HepG2 (cell line): ENCODE measurements around the gene GIPC2. TPM values are rescaled to one million over a fixed set of nuclear protein-coding genes. Genes with fewer than 3 reads are reported as not detected.
A peak's percentile ranks its signal among the peaks of the same experiment; 100 is the strongest.

Experiments
- ATAC-seq: fragments of 200-7000 bp; cut with Tn5 transposase; 3 replicates; pipeline ENCODE4 v1.9.1; 2020; ENCODE audit warnings: mild to moderate bottlenecking, moderate library complexity
- BruUV-seq: library from RNA; stranded (reverse); fragments of 400-500 nt; replicated peaks from 2 replicates; lab custom pipeline; 2021; lab: Mats Ljungman, UMichigan
- CTCF ChIA-PET: fragments of 300-600 bp; formaldehyde crosslinking; extraction: SDS; loops from one replicate; lab custom pipeline; 2021; ENCODE audit warnings: low total read pairs, inconsistent platforms, low intra/inter-chr PET ratio; lab: Yijun Ruan, JAX
- POLR2A ChIA-PET: fragments of 350-600 bp; sonication (Branson Sonifier 250); formaldehyde crosslinking; loops from one replicate; lab custom pipeline; 2020; ENCODE audit warnings: antibody characterized with exemption, inconsistent platforms; lab: Yijun Ruan, JAX
- DNase-seq: peaks from one replicate; pipeline ENCODE4 v3.0.0-alpha.2; 2015; ENCODE audit warnings: low spot score
- FAIRE-seq: peaks from 3 replicates; lab custom pipeline; 2011; peaks lifted over from hg19 to GRCh38; lab: Jason Lieb, UNC
- H2AFZ ChIP-seq: one replicate; pipeline ENCODE4 v1.6.1; 2011; ENCODE audit warnings: low read length, inconsistent platforms
- H3K27ac ChIP-seq: fragments of 300-600 bp; 3 replicates; pipeline ENCODE4 v1.8.0; 2011; ENCODE audit warnings: mixed run types, mild to moderate bottlenecking, mixed read lengths, low read length, inconsistent platforms; ENCODE audit not compliant: insufficient read depth; ENCODE audit errors: extremely low read length
- H3K27me3 ChIP-seq, 2 experiments: fragments of 200-600 bp in 1 of 2; 2 replicates in 1 of 2; 3 replicates in 1 of 2; pipeline versions ENCODE4 v1.6.0 to v1.8.0; 2011; ENCODE audit warnings: low read length in 2 of 2, mild to moderate bottlenecking in 2 of 2, moderate library complexity in 2 of 2, inconsistent platforms in 1 of 2; ENCODE audit not compliant: insufficient read depth in 2 of 2, control insufficient read depth in 1 of 2
- H3K36me3 ChIP-seq, 2 experiments: fragments of 200-600 bp in 1 of 2; replicated peaks in 1 of 2; 2 replicates in 1 of 2; 3 replicates in 1 of 2; pipeline versions ENCODE4 v1.5.1 to v1.8.0; 2011; ENCODE audit warnings: low read length in 2 of 2, inconsistent platforms in 1 of 2; ENCODE audit not compliant: insufficient read depth in 2 of 2, control insufficient read depth in 1 of 2
- H3K4me1 ChIP-seq: 2 replicates; pipeline ENCODE4 v1.5.1; 2012; ENCODE audit warnings: low read length, inconsistent platforms; ENCODE audit not compliant: insufficient read depth
- H3K4me2 ChIP-seq: 2 replicates; pipeline ENCODE4 v1.6.0; 2011; ENCODE audit warnings: low read depth, low read length, inconsistent platforms
- H3K4me3 ChIP-seq, 3 experiments: fragments of 200-600 bp in 1 of 3; sonication (generic), shearing (Covaris generic) in 1 of 3; replicated peaks in 1 of 3; 2 replicates each; pipeline ENCODE4 v1.5.1; 2011 to 2016; ENCODE audit warnings: low read length in 3 of 3, inconsistent platforms in 2 of 3, low read depth in 2 of 3, mild to moderate bottlenecking in 2 of 3, control low read depth in 1 of 3, mixed read lengths in 1 of 3; ENCODE audit not compliant: insufficient read depth in 1 of 3
- H3K79me2 ChIP-seq: one replicate; pipeline ENCODE4 v1.6.1; 2011; ENCODE audit warnings: low read length, inconsistent platforms; ENCODE audit not compliant: insufficient read depth
- H3K9ac ChIP-seq: 2 replicates; pipeline ENCODE4 v1.6.0; 2011; ENCODE audit warnings: mild to moderate bottlenecking, low read depth, low read length, inconsistent platforms; ENCODE audit not compliant: insufficient read depth
- H3K9me3 ChIP-seq: 2 replicates; pipeline ENCODE4 v1.5.1; 2012; ENCODE audit warnings: mild to moderate bottlenecking, low read length
- H4K20me1 ChIP-seq: 2 replicates; pipeline ENCODE4 v1.6.0; 2011; ENCODE audit warnings: inconsistent platforms, mild to moderate bottlenecking, low read length, moderate library complexity; ENCODE audit not compliant: insufficient read depth
- CC2D1A ChIP-seq: sonication (generic); formaldehyde crosslinking; IDR thresholded peaks from 2 replicates; pipeline ENCODE4 v1.8.1; 2023; ENCODE audit warnings: mild to moderate bottlenecking, missing genetic modification reagents
- CEBPB ChIP-seq: IDR thresholded peaks from 2 replicates; pipeline ENCODE4 v1.6.1; 2011; ENCODE audit warnings: low read depth, low read length, improper control_type of control experiment, borderline replicate concordance
- KLF9 ChIP-seq: IDR thresholded peaks from 2 replicates; pipeline ENCODE4 v1.6.1; 2016; ENCODE audit warnings: low read depth
- MTA1 ChIP-seq: sonication (generic); formaldehyde crosslinking; IDR thresholded peaks from 2 replicates; pipeline ENCODE4 v1.4.0; 2020; ENCODE audit warnings: missing genetic modification reagents, mild to moderate bottlenecking, borderline replicate concordance
- MTF1 ChIP-seq: sonication (generic); formaldehyde crosslinking; IDR thresholded peaks from 2 replicates; pipeline ENCODE4 v1.5.0; 2020; ENCODE audit warnings: missing genetic modification reagents
- YY1 ChIP-seq: IDR thresholded peaks from 2 replicates; pipeline ENCODE4 v1.6.1; 2011; ENCODE audit warnings: low read length, low read depth, moderate library complexity, mild to moderate bottlenecking; ENCODE audit not compliant: insufficient read depth, insufficient replicate concordance
- ZNF264 ChIP-seq: sonication (generic); formaldehyde crosslinking; IDR thresholded peaks from 2 replicates; pipeline ENCODE4 v1.4.0; 2020; ENCODE audit warnings: missing genetic modification reagents
- ZNF354B ChIP-seq: sonication (generic); formaldehyde crosslinking; IDR thresholded peaks from 2 replicates; pipeline ENCODE4 v1.8.0; 2022; ENCODE audit warnings: mild to moderate bottlenecking, missing genetic modification reagents
- ZNF607 ChIP-seq: sonication (generic); formaldehyde crosslinking; IDR thresholded peaks from 2 replicates; pipeline ENCODE4 v1.5.1; 2020; ENCODE audit warnings: missing genetic modification reagents, mild to moderate bottlenecking, borderline replicate concordance
- ZNF713 ChIP-seq: sonication (generic); formaldehyde crosslinking; IDR thresholded peaks from 2 replicates; pipeline ENCODE4 v1.4.0; 2020; ENCODE audit warnings: mild to moderate bottlenecking, missing genetic modification reagents
- WGBS: methylation state at CpG from one replicate; pipeline ENCODE4 v1.1.6; 2017; ENCODE audit warnings: low lambda C conversion rate; 5-methylcytosine and 5-hydroxymethylcytosine counted together
- in situ Hi-C: cut with HindIII; loops from 2 replicates; pipeline ENCODE4 v1.10.0; 2017; ENCODE audit warnings: low pct_unique_long_range_greater_than_20kb; ENCODE audit not compliant: extremely low pct_ligation_motif_present
- intact Hi-C: fragments of 100-400 bp; cut with micrococcal nuclease; formaldehyde crosslinking; loops from one replicate; pipeline ENCODE4 v1.10.0; 2022; ENCODE audit not compliant: unreplicated experiment
- polyA plus RNA-seq, 8 experiments: library from polyadenylated mRNA; depleted of rRNA in 3 of 8; stranded (reverse) in 7 of 8; unstranded in 1 of 8; fragments of >200 nt; fragmentation: Illumina TruSeq in 4 of 8; extraction: Trizol in 4 of 8; gene quantifications; 2 replicates each; pipeline versions ENCODE4 v1.2.1 to v1.2.3, GENCODE V29; 2011 to 2016; ENCODE audit warnings: low read depth in 4 of 8, missing spikeins in 1 of 8, mixed read lengths in 1 of 8; ENCODE audit not compliant: insufficient read depth in 1 of 8
- total RNA-seq, 5 experiments: library from RNA; depleted of rRNA; stranded (reverse); fragments of >200 nt; fragmentation: Illumina TruSeq; extraction: Trizol; gene quantifications; 2 replicates each; pipeline ENCODE4 v1.2.3, GENCODE V29; 2016; ENCODE audit warnings: low read depth in 1 of 5

The GIPC2 gene
- total and polyA plus RNA-seq, 2 of the 13 experiments (the other 11 are each of a cell fraction or from before 2014, with no cell fraction given) = 6.1 to 21.6 TPM

DNA sequence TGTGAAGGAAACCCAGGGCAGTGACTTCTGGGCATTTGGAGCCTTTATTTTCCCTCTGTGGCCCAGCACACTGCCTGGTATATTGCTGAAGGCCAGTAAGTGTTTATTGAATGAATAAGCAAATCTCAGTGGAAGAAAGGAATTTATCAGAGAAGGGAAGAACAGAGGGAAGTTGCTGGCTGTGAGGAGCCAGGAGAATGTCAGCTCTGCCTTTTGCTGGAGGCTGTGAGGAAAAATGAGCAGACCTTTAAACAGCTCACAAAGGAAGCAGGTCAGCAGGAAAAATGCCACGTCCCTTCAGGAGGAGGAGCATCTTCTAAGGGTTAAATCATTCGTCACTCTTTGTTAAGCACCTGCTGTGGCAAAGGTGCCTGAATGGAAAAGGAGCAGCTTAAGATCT is 75.9 kb downstream of the GIPC2 start:
- H3K79me2 ChIP-seq = no peaks in the 10 kb centered on the region
- no peak overlapping the region for H3K4me3 ChIP-seq
- no peaks in the 10 kb centered on the region for H3K9me3 ChIP-seq
- DNase-seq (no peak), FAIRE-seq (no peak), ATAC-seq (no peak)
- peaks cover 0 to 25% of the 10 kb centered on the region in 2 experiments; a peak in 4 of 5 replicates for H3K36me3 ChIP-seq
- no peak overlapping the region for H3K9ac ChIP-seq
- no peak overlapping the region for H3K4me2 ChIP-seq
- H2AFZ ChIP-seq = no peak overlapping the region
- CTCF ChIA-PET = no interaction called here
- no peaks in the 10 kb centered on the region for H3K27me3 ChIP-seq
- intact Hi-C loops = no loop called here
- no peaks in the 10 kb centered on the region for H4K20me1 ChIP-seq
- H3K27ac ChIP-seq = no peak overlapping the region
- no TSS peak for BruUV-seq
- POLR2A ChIA-PET = no interaction called here
- in situ Hi-C loops = no loop called here
- TF ChIP-seq ZNF607 (CRISPR knock-in tag) = no peak
- TF ChIP-seq ZNF264 (CRISPR knock-in tag) = no peak
- no peak for TF ChIP-seq MTA1 (CRISPR knock-in tag)
- no peak for TF ChIP-seq MTF1 (CRISPR knock-in tag)
- TF ChIP-seq CC2D1A (CRISPR knock-in tag) = no peak
- TF ChIP-seq KLF9 (CRISPR knock-in tag) = no peak
- no peak for TF ChIP-seq YY1
- TF ChIP-seq ZNF713 (CRISPR knock-in tag) = no peak
- WGBS = 98% methylated on average over 2 of the region's 2 CpGs
- no peaks in the 10 kb centered on the region for H3K4me1 ChIP-seq

DNA sequence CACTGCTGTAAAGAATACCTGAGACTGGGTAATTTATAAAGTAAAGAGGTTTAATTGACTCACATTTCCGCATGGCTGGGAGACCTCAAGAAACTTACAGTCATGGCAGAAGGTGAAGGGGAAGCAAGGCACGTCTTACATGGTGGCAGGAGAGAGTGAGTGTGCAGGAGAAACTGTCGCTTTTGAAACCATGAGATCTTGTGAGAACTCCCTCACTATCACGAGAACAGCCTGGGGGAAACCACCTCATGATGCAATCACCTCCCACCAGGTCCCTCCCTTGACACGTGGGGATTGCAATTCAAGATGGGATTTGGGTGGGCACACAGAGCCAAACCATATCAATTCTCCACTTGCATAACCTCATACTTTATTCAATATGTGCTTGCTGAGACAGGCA is 76.6 kb downstream of the GIPC2 start:
- FAIRE-seq (no peak), ATAC-seq (no peak), DNase-seq (no peak)
- H3K9me3 ChIP-seq = no peaks in the 10 kb centered on the region
- no peak overlapping the region for H3K9ac ChIP-seq
- no peaks in the 10 kb centered on the region for H4K20me1 ChIP-seq
- no peak overlapping the region for H3K27ac ChIP-seq
- in situ Hi-C loops = no loop called here
- TF ChIP-seq ZNF354B (CRISPR knock-in tag) (no peak), CEBPB (peak; percentile 32; the same call in 1 of the 2 replicates)
- H3K4me1 ChIP-seq = no peaks in the 10 kb centered on the region
- ChIA-PET CTCF (no interaction called here), POLR2A (no interaction called here)
- H3K4me2 ChIP-seq = no peak overlapping the region
- WGBS = 85% methylated on average over 5 of the region's 5 CpGs
- H2AFZ ChIP-seq = no peak overlapping the region
- peaks cover 0 to 27% of the 10 kb centered on the region in 2 experiments; a peak in 4 of 5 replicates for H3K36me3 ChIP-seq
- no peak overlapping the region for H3K4me3 ChIP-seq
- BruUV-seq = no TSS peak
- no peaks in the 10 kb centered on the region for H3K79me2 ChIP-seq
- H3K27me3 ChIP-seq = no peaks in the 10 kb centered on the region
- intact Hi-C loops = no loop called here
